HG02884 (cell line): Measurements from ENCODE around the gene HIP1.
"Not testable (repeated sequence)": the region's sequence is repeated elsewhere in the genome, so short reads cannot be mapped to it uniquely, and the experiment has no call there.

Experiments used
- ATAC-seq: cut with Tn5 transposase; IDR thresholded peaks from one replicate; pipeline ENCODE4 v1.9.1; 2021; ENCODE audit warnings: mild to moderate bottlenecking, moderate library complexity; ENCODE audit not compliant: unreplicated experiment

Gene HIP1

GRCh38 chr7:75646571-75647102, 92.1 kb downstream of the HIP1 start:
- ATAC-seq: no peak

GRCh38 chr7:75645570-75645969, 93.2 kb downstream of the HIP1 start:
- no peak for ATAC-seq

- no peak for ATAC-seq
Measured at GRCh38 chr7:75644589-75644988, 94.2 kb downstream of the HIP1 start.

- no peak for ATAC-seq
Measured at GRCh38 chr7:75642810-75643486, 95.8 kb downstream of the HIP1 start.

GRCh38 chr7:75640201-75640600, 98.5 kb downstream of the HIP1 start:
- no peak for ATAC-seq

GRCh38 chr7:75639886-75640190, 98.9 kb downstream of the HIP1 start:
- no peak for ATAC-seq

- no peak for ATAC-seq
Measured at GRCh38 chr7:75639071-75639885, 99.5 kb downstream of the HIP1 start.

GRCh38 chr7:75638594-75639070, 100.1 kb downstream of the HIP1 start:
- ATAC-seq: no peak

GRCh38 chr7:75637854-75638593, 100.7 kb downstream of the HIP1 start:
- ATAC-seq: no peak

- no peak for ATAC-seq
Measured at GRCh38 chr7:75635036-75635435, 103.7 kb downstream of the HIP1 start.

GRCh38 chr7:75632587-75632986, 106.2 kb downstream of the HIP1 start:
- not testable (repeated sequence) for ATAC-seq

- no peak for ATAC-seq
Measured at GRCh38 chr7:75631711-75632110, 107.0 kb downstream of the HIP1 start.

- no peak for ATAC-seq
Measured at GRCh38 chr7:75630549-75630948, 108.2 kb downstream of the HIP1 start.

GRCh38 chr7:75629044-75629443, 109.7 kb downstream of the HIP1 start:
- no peak for ATAC-seq

- ATAC-seq: no peak
Measured at GRCh38 chr7:75628055-75628454, 110.7 kb downstream of the HIP1 start.

GRCh38 chr7:75626954-75627353, 111.8 kb downstream of the HIP1 start:
- ATAC-seq: no peak

- no peak for ATAC-seq
Measured at GRCh38 chr7:75625868-75626267, 112.9 kb downstream of the HIP1 start.

GRCh38 chr7:75624134-75624832, 114.5 kb downstream of the HIP1 start:
- no peak for ATAC-seq

GRCh38 chr7:75623390-75624133, 115.2 kb downstream of the HIP1 start:
- no peak for ATAC-seq

- no peak for ATAC-seq
Measured at GRCh38 chr7:75621124-75621523, 117.6 kb downstream of the HIP1 start.
